Neuronal stem cell (in vitro differentiated cells): Measurements from ENCODE around the gene PCNX3.
A peak's percentile ranks its signal among the peaks of the same experiment; 100 is the strongest.

Experiments used
- DNase-seq: peaks from one replicate; pipeline ENCODE4 v3.0.0-alpha.2; 2013; ENCODE audit warnings: low spot score
- H2AFZ ChIP-seq: one replicate; pipeline ENCODE4 v1.6.1; 2013; ENCODE audit warnings: mild to moderate bottlenecking, low read length, inconsistent platforms
- H2AK5ac ChIP-seq: 2 replicates; pipeline ENCODE4 v1.6.1; 2013; ENCODE audit warnings: low read depth, mild to moderate bottlenecking, inconsistent platforms, low read length, moderate library complexity, mixed read lengths
- H2BK120ac ChIP-seq: 2 replicates; pipeline ENCODE4 v1.6.1; 2013; ENCODE audit warnings: low read depth, mild to moderate bottlenecking, inconsistent platforms, low read length, moderate library complexity, mixed read lengths
- H2BK12ac ChIP-seq: one replicate; pipeline ENCODE4 v1.6.1; 2013; ENCODE audit warnings: low read length, inconsistent platforms
- H2BK15ac ChIP-seq: 2 replicates; pipeline ENCODE4 v1.6.1; 2013; ENCODE audit warnings: mild to moderate bottlenecking, low read length, inconsistent platforms, mixed read lengths
- H2BK5ac ChIP-seq: one replicate; pipeline ENCODE4 v1.6.1; 2013; ENCODE audit warnings: inconsistent platforms, mild to moderate bottlenecking, low read length, moderate library complexity
- H3K14ac ChIP-seq: one replicate; pipeline ENCODE4 v1.6.1; 2013; ENCODE audit warnings: low read length, inconsistent platforms
- H3K18ac ChIP-seq: 2 replicates; pipeline ENCODE4 v1.6.1; 2013; ENCODE audit warnings: low read length, inconsistent platforms
- H3K23ac ChIP-seq: 2 replicates; pipeline ENCODE4 v1.6.1; 2013; ENCODE audit warnings: low read depth, mild to moderate bottlenecking, mixed read lengths, low read length, inconsistent platforms; ENCODE audit not compliant: poor library complexity
- H3K27ac ChIP-seq: replicated peaks from 3 replicates; pipeline ENCODE4 v1.5.1; 2013; ENCODE audit warnings: low read length, inconsistent platforms
- H3K27me3 ChIP-seq, 3 experiments: 2 replicates each; pipeline ENCODE4 v1.6.1; 2013; ENCODE audit warnings: low read length in 3 of 3, mild to moderate bottlenecking in 2 of 3, inconsistent platforms in 1 of 3, low read depth in 1 of 3, mixed read lengths in 1 of 3, moderate library complexity in 1 of 3; ENCODE audit not compliant: control insufficient read depth in 3 of 3, insufficient read depth in 3 of 3
- H3K36me3 ChIP-seq, 2 donors: replicated peaks in 1 of 2; 2 replicates each; pipeline ENCODE4 v1.6.1; 2013; ENCODE audit warnings: low read length in 2 of 2; ENCODE audit not compliant: control insufficient read depth in 2 of 2, insufficient read depth in 2 of 2
- H3K4ac ChIP-seq: 2 replicates; pipeline ENCODE4 v1.6.1; 2013; ENCODE audit warnings: inconsistent platforms, mild to moderate bottlenecking, low read length, moderate library complexity
- H3K4me1 ChIP-seq, 2 donors: 1 replicate in 1 of 2; 2 replicates in 1 of 2; pipeline ENCODE4 v1.6.1; 2013; ENCODE audit warnings: low read length in 2 of 2, low read depth in 1 of 2; ENCODE audit not compliant: control insufficient read depth in 2 of 2, insufficient read depth in 1 of 2
- H3K4me2 ChIP-seq: one replicate; pipeline ENCODE4 v1.6.1; 2013; ENCODE audit warnings: mild to moderate bottlenecking, low read length, inconsistent platforms; ENCODE audit not compliant: insufficient read depth, poor library complexity, severe bottlenecking
- H3K4me3 ChIP-seq, 2 donors: 2 replicates each; pipeline ENCODE4 v1.5.1; 2013; ENCODE audit warnings: low read length in 2 of 2, mild to moderate bottlenecking in 2 of 2, inconsistent platforms in 1 of 2, moderate library complexity in 1 of 2
- H3K79me1 ChIP-seq: one replicate; pipeline ENCODE4 v1.6.1; 2013; ENCODE audit warnings: low read depth, mild to moderate bottlenecking, inconsistent platforms, low read length, moderate library complexity
- H3K9ac ChIP-seq: one replicate; pipeline ENCODE4 v1.6.1; 2013; ENCODE audit warnings: mild to moderate bottlenecking, low read depth, low read length, inconsistent platforms; ENCODE audit not compliant: poor library complexity
- H3K9me3 ChIP-seq, 2 donors: replicated peaks in 1 of 2; 2 replicates each; pipeline versions ENCODE3 to v1.6.1; 2013; ENCODE audit warnings: low read length in 2 of 2, mild to moderate bottlenecking in 2 of 2, inconsistent platforms in 1 of 2, low read depth in 1 of 2, mixed read lengths in 1 of 2, moderate library complexity in 1 of 2; ENCODE audit not compliant: control insufficient read depth in 2 of 2, insufficient read depth in 1 of 2
- H4K8ac ChIP-seq: one replicate; pipeline ENCODE4 v1.6.1; 2013; ENCODE audit warnings: low read depth, mild to moderate bottlenecking, inconsistent platforms, low read length, moderate library complexity
- H4K91ac ChIP-seq: one replicate; pipeline ENCODE4 v1.6.1; 2013; ENCODE audit warnings: low read length, low read depth, mild to moderate bottlenecking, inconsistent platforms; ENCODE audit not compliant: poor library complexity
- WGBS, 2 donors: extraction: QIAGEN DNeasy Blood & Tissue Kit; methylation state at CpG; one replicate each; pipeline ENCODE4 v1.1.7; 2013; ENCODE audit warnings: missing lambda C conversion rate in 2 of 2, mixed read lengths in 1 of 2; ENCODE audit not compliant: insufficient read length in 2 of 2, insufficient replicate concordance in 1 of 2; ENCODE audit errors: extremely low coverage in 2 of 2; 5-methylcytosine and 5-hydroxymethylcytosine counted together

The PCNX3 gene

GRCh38 chr11:65623852-65624616 lies 8.5 kb downstream of the PCNX3 start:
- Histone ChIP-seq H3K18ac (no peak overlapping the region), H2BK120ac (no peak overlapping the region), H4K91ac (no peak overlapping the region), H3K4me1 (no peaks in the 10 kb centered on the region), H3K9ac (no peak overlapping the region), H3K14ac (no peak overlapping the region), H3K4me3 (no peak overlapping the region), H3K36me3 (peaks cover 50 to 93% of the 10 kb centered on the region in 2 donors), H2AFZ (no peak overlapping the region), H2BK12ac (no peak overlapping the region), H3K27me3 (peaks cover 0 to 1% (median 0%) of the 10 kb centered on the region in 3 experiments), H2BK15ac (no peak overlapping the region), H3K27ac (no peak overlapping the region), H3K4me2 (no peak overlapping the region), H3K79me1 (peaks cover 8% of the 10 kb centered on the region), H2AK5ac (no peak overlapping the region), H4K8ac (no peak overlapping the region), H3K4ac (no peak overlapping the region), H3K9me3 (peaks cover 0 to 2% of the 10 kb centered on the region in 2 donors), H3K23ac (no peak overlapping the region), H2BK5ac (peak overlapping the region; percentile 39)
- DNase-seq, result no peak
- WGBS, 2 donors, result no CpG with 5 or more reads among the region's 25 CpGs

GRCh38 chr11:65624931-65625627 lies 9.5 kb downstream of the PCNX3 start:
- DNase-seq, result no peak
- Histone ChIP-seq H3K27me3 (peaks cover 0 to 1% (median 0%) of the 10 kb centered on the region in 3 experiments), H2BK15ac (no peak overlapping the region), H3K4me3 (peak overlapping the region in 1 of 2 donors; percentile 8), H2AFZ (no peak overlapping the region), H4K91ac (no peak overlapping the region), H3K36me3 (peaks cover 53 to 93% of the 10 kb centered on the region in 2 donors), H4K8ac (no peak overlapping the region), H3K4me2 (no peak overlapping the region), H3K23ac (no peak overlapping the region), H2BK5ac (peak overlapping the region; percentile 39), H3K18ac (no peak overlapping the region), H3K9ac (no peak overlapping the region), H3K79me1 (peaks cover 6% of the 10 kb centered on the region), H3K14ac (no peak overlapping the region), H3K4ac (no peak overlapping the region), H2BK12ac (no peak overlapping the region), H3K27ac (no peak overlapping the region), H3K9me3 (peaks cover 0 to 2% of the 10 kb centered on the region in 2 donors), H2BK120ac (no peak overlapping the region), H2AK5ac (no peak overlapping the region), H3K4me1 (no peaks in the 10 kb centered on the region)
- WGBS, 2 donors, result no CpG with 5 or more reads among the region's 30 CpGs

DNA sequence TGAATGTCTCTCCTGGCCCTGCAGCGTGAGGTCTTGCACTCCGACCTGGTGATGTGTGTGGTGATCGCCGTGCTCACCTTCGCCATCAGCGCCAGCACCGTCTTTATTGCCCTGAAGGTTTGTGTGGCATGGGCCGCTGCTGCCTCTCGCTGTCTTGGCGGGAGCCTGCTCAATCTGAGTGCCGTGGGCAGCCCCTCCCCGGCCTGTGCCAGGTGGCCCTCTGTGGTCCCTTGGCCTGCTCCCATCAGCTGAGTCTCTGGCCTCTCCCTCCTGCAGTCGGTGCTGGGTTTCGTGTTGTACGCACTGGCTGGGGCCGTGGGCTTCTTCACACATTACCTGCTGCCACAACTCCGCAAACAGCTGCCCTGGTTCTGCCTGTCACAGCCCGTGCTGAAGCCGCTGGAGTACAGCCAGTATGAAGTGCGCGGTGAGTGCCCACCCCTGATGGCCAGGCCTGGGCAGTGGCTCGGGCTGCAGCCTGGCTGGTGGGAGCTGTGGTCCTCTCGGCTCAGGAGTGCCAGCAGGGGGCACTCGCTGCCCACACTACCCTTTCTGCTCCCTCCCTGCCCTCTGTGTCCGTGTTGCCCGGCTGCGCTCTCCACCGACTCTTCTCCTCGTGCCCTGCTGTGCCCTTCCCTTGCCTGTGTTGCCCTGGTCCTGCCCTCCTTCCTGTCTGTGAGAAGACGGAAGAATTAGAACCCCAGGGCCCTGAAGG lies 10.2 kb downstream of the PCNX3 start:
- no peak overlapping the region for H3K27ac ChIP-seq

More for the DNA sequence above, 10.2 kb downstream of the PCNX3 start:
- Histone ChIP-seq H3K27me3 (peaks cover 0 to 1% (median 0%) of the 10 kb centered on the region in 3 experiments), H3K18ac (no peak overlapping the region), H4K8ac (no peak overlapping the region), H3K36me3 (peaks cover 58 to 93% of the 10 kb centered on the region in 2 donors), H2AK5ac (no peak overlapping the region), H3K9ac (peak overlapping the region; percentile 60), H3K4ac (no peak overlapping the region), H4K91ac (no peak overlapping the region), H3K4me3 (no peak overlapping the region), H3K79me1 (peaks cover 6% of the 10 kb centered on the region), H3K9me3 (peaks cover 0 to 2% of the 10 kb centered on the region in 2 donors), H2BK120ac (no peak overlapping the region), H3K4me1 (no peaks in the 10 kb centered on the region), H3K14ac (no peak overlapping the region), H2BK12ac (no peak overlapping the region), H3K4me2 (no peak overlapping the region), H3K23ac (peak overlapping the region; percentile 44), H2BK15ac (no peak overlapping the region), H2BK5ac (no peak overlapping the region), H2AFZ (no peak overlapping the region)
- no peak for DNase-seq
- no CpG with 5 or more reads among the region's 30 CpGs for WGBS, 2 donors
